ENCODE results near the gene AVL9.
"Not testable (repeated sequence)": the region's sequence is repeated elsewhere in the genome, so short reads cannot be mapped to it uniquely, and the experiment has no call there.

Gene AVL9

DNA sequence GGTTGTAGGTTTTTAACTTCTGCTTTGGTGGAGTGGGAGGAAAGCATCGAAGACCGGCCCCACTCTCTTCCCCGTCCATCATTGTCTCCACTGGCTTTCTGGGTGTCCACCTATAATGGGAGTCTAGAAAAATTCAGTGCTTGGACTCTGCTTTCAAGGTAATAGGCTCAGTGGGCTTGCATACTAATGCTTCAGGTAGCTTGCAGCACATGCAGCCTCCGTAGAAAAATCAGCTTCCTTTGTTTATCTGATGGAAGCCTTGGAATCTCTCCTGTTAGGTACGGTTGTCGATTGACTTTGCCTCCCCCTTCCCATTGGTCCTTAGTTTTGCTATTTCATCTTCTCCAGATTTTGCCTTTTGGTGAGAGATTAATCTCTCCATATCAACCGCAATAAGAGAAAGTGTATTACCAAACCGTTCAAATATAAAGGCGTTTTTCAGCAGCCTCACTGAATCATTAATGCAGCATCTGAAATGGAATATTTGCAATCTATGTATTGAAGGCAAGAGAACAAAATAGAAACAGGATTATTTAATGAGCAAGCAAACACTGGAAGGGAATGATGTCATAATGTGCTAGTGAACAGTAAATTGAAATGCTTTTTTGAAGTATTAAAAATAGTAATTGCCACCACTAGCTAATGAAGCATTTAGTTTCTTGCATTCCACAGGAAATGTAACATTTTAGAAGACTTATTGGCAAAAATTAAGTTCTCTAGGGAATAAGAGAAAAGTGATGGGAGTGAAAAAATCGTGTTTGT, 944 bp downstream of the AVL9 start:
- DNase-seq (ENCODE audit: low spot score) = peak; percentile 41

DNA sequence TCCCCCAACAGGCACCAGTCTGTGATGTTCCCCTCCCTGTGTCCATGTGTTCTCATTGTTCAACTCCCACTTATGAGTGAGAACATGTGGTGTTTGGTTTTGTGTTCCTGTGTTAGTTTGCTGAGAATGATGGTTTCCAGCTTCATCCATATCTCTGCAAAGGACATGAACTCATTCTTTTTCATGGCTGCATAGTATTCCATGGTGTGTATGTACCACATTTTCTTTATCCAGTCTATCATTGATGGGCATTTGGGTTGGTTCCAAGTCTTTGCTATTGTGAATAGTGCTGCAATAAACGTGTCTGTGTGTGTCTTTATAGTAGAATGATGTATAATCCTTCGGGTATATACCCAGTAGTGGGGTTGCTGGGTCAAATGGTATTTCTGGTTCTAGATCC, 4.5 kb downstream of the AVL9 start:
- DNase-seq (ENCODE audit: low spot score) = not testable (repeated sequence)

GRCh38 chr7:32500216-32500615, 4.9 kb downstream of the AVL9 start:
- not testable (repeated sequence) for DNase-seq (ENCODE audit: low spot score)

- no peak for DNase-seq (ENCODE audit: low spot score)
Observed at GRCh38 chr7:32500922-32501341, 5.6 kb downstream of the AVL9 start.

DNA sequence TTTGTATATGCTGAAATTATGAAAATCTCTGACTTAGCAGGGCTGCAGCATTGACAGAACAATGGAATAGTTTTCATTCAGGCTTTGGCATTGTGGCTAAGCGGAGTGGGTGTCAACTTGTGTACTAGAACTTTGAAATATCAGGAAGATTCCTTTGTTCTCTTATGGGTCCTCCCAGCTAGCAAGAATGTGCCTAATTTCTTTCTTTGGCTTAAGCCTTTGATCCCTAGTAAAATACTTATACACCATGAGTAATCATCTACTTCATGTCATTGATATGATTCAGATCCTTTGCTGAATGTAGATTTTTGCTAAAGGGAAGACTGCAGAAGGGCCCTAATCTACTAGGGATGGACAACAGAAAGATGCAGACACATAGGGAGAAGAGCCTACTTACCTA, 6.2 kb downstream of the AVL9 start:
- DNase-seq (ENCODE audit: low spot score) = no peak

GRCh38 chr7:32502728-32503127, 7.4 kb downstream of the AVL9 start:
- DNase-seq (ENCODE audit: low spot score) = no peak

DNA sequence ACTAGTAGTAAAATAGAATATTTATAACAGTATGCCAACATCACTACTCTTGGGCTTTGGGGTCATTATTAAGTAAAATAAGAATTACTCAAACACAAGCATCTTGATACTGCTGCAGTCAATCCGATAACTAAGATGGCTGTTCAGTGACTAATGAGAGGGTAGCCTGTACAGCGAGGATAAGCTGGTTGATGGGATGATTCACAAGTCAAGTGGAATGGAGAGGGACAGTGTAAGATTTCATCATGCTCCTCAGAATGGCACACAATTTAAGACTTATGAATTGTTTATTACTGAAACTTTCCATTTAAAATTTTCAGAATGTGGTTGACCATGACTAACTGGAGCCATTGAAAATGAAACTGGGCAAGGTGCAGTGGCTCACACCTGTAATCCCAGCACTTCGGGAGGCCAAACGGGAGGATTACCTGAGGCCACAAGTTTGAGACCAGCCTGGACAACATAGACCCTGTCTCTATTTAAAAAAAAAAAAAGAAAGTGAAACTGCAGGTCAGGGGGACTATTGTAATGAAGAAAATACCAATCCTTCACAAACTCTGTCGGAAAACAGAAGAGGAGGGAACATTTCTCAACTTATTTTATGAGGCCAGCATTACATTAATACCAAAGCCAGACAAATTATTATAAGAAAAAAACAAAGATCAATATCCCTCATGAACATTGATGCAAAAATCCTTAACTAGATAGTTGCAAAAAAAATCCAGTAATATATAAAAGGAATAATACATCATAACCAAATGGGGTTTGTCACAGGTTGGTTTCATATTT, 11.2 kb downstream of the AVL9 start:
- DNase-seq (ENCODE audit: low spot score) = peak; percentile 17

DNA sequence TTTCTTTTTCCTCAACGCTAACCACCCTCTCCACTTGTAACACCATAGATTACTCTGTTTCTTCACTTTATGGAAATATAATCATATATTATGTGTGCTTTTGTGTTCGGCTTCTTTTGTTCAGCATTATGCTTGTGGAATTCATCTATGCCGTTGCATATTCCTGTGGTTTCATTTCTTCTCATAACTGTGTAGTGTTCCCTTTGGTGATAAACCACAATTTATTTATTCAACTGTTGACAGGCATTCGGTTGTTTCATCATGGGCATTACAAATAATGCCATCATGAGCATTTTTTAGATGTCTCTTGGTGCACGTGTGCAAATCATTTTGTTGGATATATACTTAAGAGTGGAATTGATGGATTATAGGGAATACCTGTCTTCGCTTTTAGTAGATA, 12.1 kb downstream of the AVL9 start:
- DNase-seq (ENCODE audit: low spot score) = no peak

GRCh38 chr7:32511791-32512190, 16.5 kb downstream of the AVL9 start:
- DNase-seq (ENCODE audit: low spot score) = no peak

DNA sequence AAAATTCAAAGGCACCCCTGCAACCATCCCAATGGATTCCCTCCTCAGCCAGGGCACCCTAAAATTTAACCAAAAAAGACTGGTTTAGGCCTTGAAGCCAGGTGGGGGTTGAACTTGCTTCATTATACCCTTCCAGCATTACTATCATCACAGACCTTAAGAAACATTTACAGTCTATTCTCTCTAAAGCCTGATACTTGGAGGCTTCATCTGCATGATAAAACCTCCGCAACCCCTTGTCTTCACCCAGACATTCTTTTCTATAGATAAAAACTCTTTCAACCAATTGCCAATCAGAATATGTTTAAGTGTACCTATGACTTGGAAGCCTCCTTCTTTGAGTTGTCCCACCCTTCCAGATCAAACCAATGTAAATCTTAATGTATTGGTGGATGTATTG, 17.9 kb downstream of the AVL9 start:
- DNase-seq (ENCODE audit: low spot score) = no peak

DNA sequence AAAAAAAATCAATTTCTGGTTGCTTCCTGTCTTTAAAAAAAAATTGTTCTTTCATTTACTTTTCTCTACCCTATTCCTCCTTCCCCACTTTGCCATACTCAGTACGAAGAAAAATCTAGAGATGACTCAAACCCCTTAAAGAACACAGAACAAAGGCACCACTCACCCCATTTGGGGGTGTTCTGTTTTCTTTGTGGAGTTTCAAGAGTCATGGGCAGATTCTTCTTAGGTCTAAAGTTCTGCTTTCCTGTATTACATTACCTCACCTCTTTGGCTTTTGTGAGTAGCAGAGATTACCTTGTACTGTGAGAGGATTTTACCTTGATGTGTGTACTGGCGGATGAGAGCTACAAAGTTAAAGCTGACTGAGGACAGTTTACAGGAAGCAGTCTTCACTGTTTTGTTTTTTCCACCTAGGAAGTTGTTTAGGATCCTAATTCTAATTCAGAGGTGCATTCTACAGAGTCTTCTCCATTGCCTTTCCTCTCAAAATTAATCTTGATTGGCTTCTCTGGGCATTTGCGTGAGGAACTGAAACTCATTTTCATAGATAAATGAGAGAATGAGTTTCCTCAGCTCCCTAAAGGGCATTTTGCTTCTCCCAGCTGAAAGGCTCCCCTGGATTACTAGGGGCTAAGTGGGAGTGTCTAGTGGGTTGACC, 20.7 kb downstream of the AVL9 start:
- DNase-seq (ENCODE audit: low spot score) = no peak

DNA sequence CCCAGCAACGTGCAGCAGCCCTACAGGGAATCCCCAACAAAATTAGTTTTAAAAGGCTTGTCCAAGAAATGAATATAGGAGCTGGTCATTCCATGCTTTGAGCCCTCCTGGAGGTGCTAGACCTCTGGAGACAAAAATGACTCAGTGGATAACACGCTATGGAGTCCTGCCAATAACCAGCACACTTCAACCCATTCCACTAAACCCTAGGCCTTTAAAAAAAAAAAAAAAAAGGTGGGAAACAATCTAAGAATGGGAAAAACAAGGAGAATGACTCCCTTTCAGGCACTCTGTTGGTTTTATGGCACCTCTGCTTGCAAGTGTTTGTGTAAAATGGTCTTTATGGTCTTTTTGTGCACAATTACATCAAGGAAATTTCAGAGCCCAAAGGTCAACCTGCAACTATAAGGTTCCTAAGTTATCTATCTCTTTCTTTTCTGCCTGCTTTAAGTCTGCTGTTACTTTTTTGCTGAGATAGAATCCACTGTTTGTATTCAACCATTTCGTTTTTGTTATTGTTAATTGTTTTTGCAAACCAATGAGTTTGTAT, 21.3 kb downstream of the AVL9 start:
- DNase-seq (ENCODE audit: low spot score) = no peak

DNA sequence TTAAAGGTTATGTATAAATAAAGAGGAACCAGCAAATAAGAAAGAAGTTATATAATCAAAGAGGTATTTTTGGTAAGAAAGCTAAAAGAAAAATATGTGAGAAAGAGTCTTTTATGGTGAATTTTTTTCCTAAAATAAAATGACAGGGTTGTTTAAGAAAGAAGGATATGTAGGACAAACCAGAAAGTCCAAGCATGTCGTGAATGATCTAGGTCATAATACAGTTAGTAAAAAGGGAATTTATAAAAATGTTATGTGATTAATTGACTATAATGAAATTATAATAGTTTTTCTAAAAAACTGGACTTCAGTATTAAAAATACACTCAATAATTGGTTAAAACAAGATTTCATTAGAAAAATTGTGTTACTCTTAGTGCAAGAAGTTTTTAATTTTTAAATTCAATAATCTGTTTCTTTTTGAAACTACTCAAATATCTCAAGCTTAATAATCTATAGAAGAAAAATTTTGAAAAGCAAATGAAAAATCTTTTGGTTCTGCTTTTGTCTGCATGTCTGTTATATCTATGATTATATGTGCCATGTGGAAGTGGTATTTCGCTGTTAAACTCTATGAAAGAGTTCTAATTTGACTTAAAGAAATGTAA, 23.3 kb downstream of the AVL9 start:
- DNase-seq (ENCODE audit: low spot score) = no peak

GRCh38 chr7:32519763-32520162, 24.5 kb downstream of the AVL9 start:
- no peak for DNase-seq (ENCODE audit: low spot score)

DNA sequence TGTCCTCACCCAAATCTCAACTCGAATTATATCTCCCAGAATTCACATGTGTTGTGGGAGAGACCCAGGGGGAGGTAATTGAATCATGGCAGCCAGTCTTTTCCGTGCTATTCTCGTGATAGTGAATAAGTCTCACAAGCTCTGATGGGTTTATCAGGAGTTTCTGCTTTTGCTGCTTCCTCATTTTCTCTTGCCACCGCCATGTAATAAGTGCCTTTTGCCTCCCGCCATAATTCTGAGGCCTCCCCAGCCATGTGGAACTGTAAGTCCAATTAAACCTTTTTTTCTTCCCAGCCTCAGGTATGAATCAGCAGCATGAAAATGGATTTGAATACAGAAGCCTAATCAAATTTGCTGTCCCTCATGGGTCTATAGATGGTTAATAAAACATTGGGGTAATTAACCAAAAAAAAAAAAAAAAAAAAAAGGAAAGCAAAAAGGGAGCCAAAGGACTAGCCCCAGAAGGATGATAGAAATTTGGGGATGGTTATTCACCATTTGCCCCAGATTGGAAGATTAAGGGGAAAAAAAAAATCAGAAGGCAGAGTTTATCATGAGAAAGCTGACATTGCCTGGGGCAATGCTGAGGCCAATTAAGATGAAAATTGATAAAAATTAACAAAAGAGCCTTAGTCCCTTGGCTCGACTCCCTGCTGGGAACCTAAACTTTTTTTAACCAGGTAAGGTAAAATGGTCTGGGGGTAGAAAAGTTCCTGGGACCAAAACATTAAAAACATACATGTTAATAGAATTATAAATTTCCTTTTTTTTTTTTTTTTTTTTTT, 27.6 kb downstream of the AVL9 start:
- DNase-seq (ENCODE audit: low spot score) = no peak

- DNase-seq (ENCODE audit: low spot score) = no peak
Observed at GRCh38 chr7:32524631-32525030, 29.3 kb downstream of the AVL9 start.

GRCh38 chr7:32525839-32526238, 30.6 kb downstream of the AVL9 start:
- DNase-seq (ENCODE audit: low spot score) = no peak

- DNase-seq (ENCODE audit: low spot score) = no peak
Observed at GRCh38 chr7:32531402-32531801, 36.1 kb downstream of the AVL9 start.

DNA sequence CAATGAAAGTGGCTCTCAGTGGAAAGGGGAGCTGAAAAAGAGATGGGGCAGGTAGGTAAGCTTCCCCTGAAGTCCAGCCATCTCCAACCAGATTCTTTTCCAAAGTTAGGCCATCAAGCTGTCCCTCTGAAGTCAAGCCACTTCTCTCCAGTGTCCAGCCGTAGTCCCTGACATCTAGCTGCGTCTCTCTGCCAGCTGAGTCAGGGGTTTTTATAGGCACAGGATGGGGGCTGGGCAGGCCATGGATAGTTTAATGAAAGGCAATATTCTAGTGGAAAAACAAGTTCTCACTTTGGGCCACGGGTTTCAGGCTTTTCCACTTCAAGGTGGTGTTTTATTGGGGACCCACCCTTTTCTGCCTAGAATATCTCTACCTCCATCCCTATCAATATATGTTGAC, 36.8 kb downstream of the AVL9 start:
- DNase-seq (ENCODE audit: low spot score) = no peak

- DNase-seq (ENCODE audit: low spot score) = no peak
Observed at GRCh38 chr7:32532716-32533115, 37.4 kb downstream of the AVL9 start.

DNA sequence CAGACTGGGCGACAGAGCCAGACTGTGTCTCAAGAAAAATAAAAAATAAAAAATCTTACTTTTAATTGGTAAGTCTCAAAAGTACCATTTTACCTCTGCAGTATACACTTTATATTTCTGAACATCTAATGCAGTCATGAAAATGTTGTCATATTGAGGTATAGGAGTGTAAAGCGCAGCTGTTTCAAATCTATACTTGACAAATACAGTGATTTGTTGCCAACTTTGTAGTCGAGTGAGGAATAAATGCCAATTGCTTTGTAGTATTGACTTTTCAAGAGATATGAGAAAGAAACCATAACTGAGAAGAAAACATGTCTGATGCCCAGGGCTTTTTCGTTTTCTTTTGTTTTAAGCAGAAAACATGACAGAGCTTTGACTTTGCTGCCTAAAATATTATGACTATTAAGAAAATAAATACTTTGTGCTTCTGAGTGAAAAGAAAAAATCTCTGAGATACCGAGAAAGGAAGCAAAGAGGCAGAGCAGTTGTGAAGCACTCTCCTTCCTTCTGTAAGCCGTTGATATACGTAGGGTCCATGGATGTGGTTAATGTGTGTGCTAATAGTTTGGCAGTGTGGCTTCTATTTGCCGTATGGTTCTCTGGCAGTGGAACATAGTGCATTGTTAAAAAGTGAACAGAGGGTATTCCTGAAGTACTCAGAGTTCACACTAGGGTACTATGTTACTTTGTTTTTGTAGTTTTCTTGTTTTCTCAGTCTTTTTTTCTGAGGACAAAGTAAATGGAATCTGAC, 38.2 kb downstream of the AVL9 start:
- no peak for DNase-seq (ENCODE audit: low spot score)
